H9 (cell line): ENCODE results near the gene RABGAP1. TPM values are rescaled to one million over a fixed set of nuclear protein-coding genes. Genes with fewer than 3 reads are reported as not detected.

Source experiments
- DNase-seq: peaks from one replicate; pipeline ENCODE4 v3.0.0-alpha.2; 2017
- H2AFZ ChIP-seq: one replicate; pipeline ENCODE4 v1.6.1; 2013; ENCODE audit warnings: mild to moderate bottlenecking, low read length, control low read depth, moderate library complexity
- H2AK5ac ChIP-seq: 2 replicates; pipeline ENCODE4 v1.6.1; 2013; ENCODE audit warnings: low read length, control low read depth, mixed read lengths; ENCODE audit not compliant: insufficient read length
- H2BK120ac ChIP-seq: one replicate; pipeline ENCODE4 v1.6.1; 2013; ENCODE audit warnings: low read depth, mild to moderate bottlenecking, low read length, control low read depth, inconsistent platforms; ENCODE audit not compliant: poor library complexity, severe bottlenecking
- H2BK12ac ChIP-seq: 2 replicates; pipeline ENCODE4 v1.6.1; 2013; ENCODE audit warnings: low read length, control low read depth, mixed read lengths, low read depth; ENCODE audit not compliant: insufficient read length
- H2BK15ac ChIP-seq: 2 replicates; pipeline ENCODE4 v1.6.1; 2013; ENCODE audit warnings: low read depth, low read length, control low read depth
- H2BK20ac ChIP-seq: one replicate; pipeline ENCODE4 v1.6.1; 2013; ENCODE audit warnings: low read depth, mild to moderate bottlenecking, low read length, control low read depth, inconsistent platforms; ENCODE audit not compliant: poor library complexity, severe bottlenecking
- H2BK5ac ChIP-seq: 2 replicates; pipeline ENCODE4 v1.6.1; 2013; ENCODE audit warnings: low read length, control low read depth, mixed read lengths; ENCODE audit not compliant: insufficient read length
- H3K14ac ChIP-seq: 2 replicates; pipeline ENCODE4 v1.6.1; 2013; ENCODE audit warnings: low read length, control low read depth; ENCODE audit not compliant: insufficient read depth
- H3K18ac ChIP-seq: 2 replicates; pipeline ENCODE4 v1.6.1; 2013; ENCODE audit warnings: low read depth, mild to moderate bottlenecking, mixed read lengths, low read length, control low read depth; ENCODE audit not compliant: insufficient read length
- H3K23ac ChIP-seq: 2 replicates; pipeline ENCODE4 v1.6.1; 2013; ENCODE audit warnings: low read length, control low read depth, mixed read lengths, low read depth; ENCODE audit not compliant: insufficient read length
- H3K23me2 ChIP-seq: 2 replicates; pipeline ENCODE4 v1.6.1; 2013; ENCODE audit warnings: low read depth, mild to moderate bottlenecking, mixed read lengths, low read length, control low read depth; ENCODE audit not compliant: insufficient read length, poor library complexity, severe bottlenecking
- H3K27ac ChIP-seq: 2 replicates; pipeline ENCODE4 v1.5.1; 2013; ENCODE audit warnings: low read length, control low read depth, mixed read lengths, low read depth; ENCODE audit not compliant: insufficient read length
- H3K27me3 ChIP-seq: 2 replicates; pipeline ENCODE4 v1.6.1; 2013; ENCODE audit warnings: low read length, control low read depth, inconsistent platforms; ENCODE audit not compliant: insufficient read depth
- H3K4ac ChIP-seq: 2 replicates; pipeline ENCODE4 v1.6.1; 2013; ENCODE audit warnings: low read depth, mild to moderate bottlenecking, control low read depth, inconsistent platforms, low read length, moderate library complexity
- H3K4me1 ChIP-seq: 2 replicates; pipeline ENCODE4 v1.6.1; 2013; ENCODE audit warnings: low read length, control low read depth, inconsistent platforms; ENCODE audit not compliant: insufficient read depth
- H3K4me2 ChIP-seq: 2 replicates; pipeline ENCODE4 v1.6.1; 2013; ENCODE audit warnings: low read length, control low read depth, mixed read lengths; ENCODE audit not compliant: insufficient read length, insufficient read depth
- H3K56ac ChIP-seq: 2 replicates; pipeline ENCODE4 v1.6.1; 2013; ENCODE audit warnings: low read depth, mild to moderate bottlenecking, mixed read lengths, low read length, control low read depth; ENCODE audit not compliant: insufficient read length
- H3K79me1 ChIP-seq: 2 replicates; pipeline ENCODE4 v1.6.1; 2013; ENCODE audit warnings: low read depth, mild to moderate bottlenecking, moderate library complexity, low read length, control low read depth, inconsistent platforms; ENCODE audit not compliant: insufficient read depth, poor library complexity, severe bottlenecking
- H3K79me2 ChIP-seq: 2 replicates; pipeline ENCODE4 v1.6.1; 2013; ENCODE audit warnings: low read length, control low read depth, inconsistent platforms; ENCODE audit not compliant: insufficient read depth
- H3K9ac ChIP-seq: 2 replicates; pipeline ENCODE4 v1.6.1; 2013; ENCODE audit warnings: low read length, control low read depth, mixed read lengths; ENCODE audit not compliant: insufficient read length; ENCODE audit errors: extremely low read depth
- H3K9me3 ChIP-seq: one replicate; pipeline ENCODE4 v1.6.1; 2013; ENCODE audit warnings: low read depth, low read length, inconsistent platforms; ENCODE audit not compliant: control insufficient read depth
- H3T11ph ChIP-seq: one replicate; pipeline ENCODE4 v1.6.1; 2013; ENCODE audit warnings: mild to moderate bottlenecking, low read length, control low read depth, inconsistent platforms
- H4K20me1 ChIP-seq: one replicate; pipeline ENCODE4 v1.6.1; 2013; ENCODE audit not compliant: control insufficient read depth, insufficient read length, insufficient read depth
- H4K5ac ChIP-seq: 2 replicates; pipeline ENCODE4 v1.6.1; 2013; ENCODE audit warnings: low read depth, mild to moderate bottlenecking, mixed read lengths, low read length, control low read depth; ENCODE audit not compliant: insufficient read length
- H4K8ac ChIP-seq: replicated peaks from 2 replicates; pipeline ENCODE4 v1.6.1; 2013; ENCODE audit warnings: low read length, control low read depth, mixed read lengths, low read depth; ENCODE audit not compliant: insufficient read length
- H4K91ac ChIP-seq: 2 replicates; pipeline ENCODE4 v1.6.1; 2013; ENCODE audit warnings: low read depth, mild to moderate bottlenecking, moderate library complexity, mixed read lengths, low read length, control low read depth; ENCODE audit not compliant: insufficient read length
- H3K27ac Mint-ChIP-seq, 3 experiments: 2 replicates in 2 of 3; 3 replicates in 1 of 3; pipeline ENCODE4 v1.8.0; 2020 to 2021; ENCODE audit warnings: mixed read lengths in 3 of 3, mild to moderate bottlenecking in 1 of 3, moderate library complexity in 1 of 3
- H3K27me3 Mint-ChIP-seq: 2 replicates; pipeline ENCODE4 v1.8.0; 2021; ENCODE audit warnings: low read depth, mild to moderate bottlenecking, moderate library complexity, mixed read lengths
- H3K36me3 Mint-ChIP-seq, 3 experiments: 2 replicates in 2 of 3; 3 replicates in 1 of 3; pipeline ENCODE4 v1.8.0; 2020 to 2021; ENCODE audit warnings: low read depth in 3 of 3, mixed read lengths in 3 of 3; ENCODE audit not compliant: insufficient read depth in 1 of 3
- H3K4me1 Mint-ChIP-seq, 2 experiments: 2 replicates each; pipeline ENCODE4 v1.8.0; 2020; ENCODE audit warnings: mixed read lengths in 2 of 2
- H3K4me3 Mint-ChIP-seq, 2 experiments: 2 replicates in 1 of 2; 3 replicates in 1 of 2; pipeline ENCODE4 v1.8.0; 2020 to 2021; ENCODE audit warnings: mild to moderate bottlenecking in 2 of 2, mixed read lengths in 2 of 2, moderate library complexity in 1 of 2
- H3K9me3 Mint-ChIP-seq, 2 experiments: 2 replicates in 1 of 2; 3 replicates in 1 of 2; pipeline ENCODE4 v1.8.0; 2020; ENCODE audit warnings: mild to moderate bottlenecking in 2 of 2, mixed read lengths in 2 of 2, moderate library complexity in 1 of 2
- CTCF ChIP-seq: fragments of 200-600 bp; sonication (generic); conservative IDR thresholded peaks from 3 replicates; pipeline ENCODE4 v1.8.0; 2021; ENCODE audit warnings: antibody characterized with exemption, mild to moderate bottlenecking
- WGBS: extraction: QIAGEN DNeasy Blood & Tissue Kit; methylation state at CpG from one replicate; pipeline ENCODE4 v1.1.7; 2013; ENCODE audit warnings: missing lambda C conversion rate, low lambda C conversion rate, mixed read lengths; ENCODE audit not compliant: insufficient read length; ENCODE audit errors: extremely low coverage; 5-methylcytosine and 5-hydroxymethylcytosine counted together
- total RNA-seq: library from RNA; stranded (reverse); gene quantifications from 2 replicates; pipeline ENCODE4 v1.2.1, GENCODE V29; 2021

The RABGAP1 gene
- total RNA-seq, 1 experiment from 2014 or later = 31.6 TPM

DNA sequence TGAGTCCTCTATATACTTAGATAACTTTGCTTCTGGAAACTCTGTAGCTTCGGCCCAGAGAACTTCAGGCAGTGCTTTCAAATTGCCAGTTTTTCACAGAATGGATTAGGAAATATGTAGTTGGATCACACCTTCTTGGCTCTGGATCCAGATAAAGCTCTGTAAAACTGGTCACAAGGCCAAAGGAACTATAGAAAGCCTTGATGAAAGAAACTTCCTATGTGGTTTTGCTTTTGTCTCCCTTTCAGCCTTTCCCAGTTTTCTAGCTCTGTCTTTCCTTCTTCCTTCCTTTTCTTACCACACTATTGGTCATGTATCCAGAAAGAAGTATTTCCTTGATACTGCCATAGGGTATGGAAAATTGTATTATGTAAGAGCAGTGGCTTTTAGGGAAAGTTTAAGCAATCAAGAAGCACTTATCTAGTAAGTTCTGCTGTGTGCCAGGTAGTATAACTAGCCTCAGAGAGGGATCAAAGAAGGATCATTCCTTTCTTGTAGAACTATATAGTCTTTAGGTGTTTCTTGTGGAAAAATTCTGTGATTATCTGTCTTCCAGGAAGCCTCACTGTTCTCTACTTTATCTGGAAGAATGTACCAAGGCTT, 98.9 kb downstream of the RABGAP1 start:
- no peak overlapping the region for H3T11ph ChIP-seq
- Mint-ChIP-seq H3K4me3 (no peak overlapping the region), H3K4me1 (no peaks in the 10 kb centered on the region), H3K9me3 (no peaks in the 10 kb centered on the region; a peak in 1 of 5 replicates), H3K27ac (no peak overlapping the region), H3K27me3 (no peaks in the 10 kb centered on the region), H3K36me3 (peaks cover 8 to 21% (median 20%) of the 10 kb centered on the region in 3 experiments)
- no peak overlapping the region for H3K9ac ChIP-seq
- H2BK15ac ChIP-seq = no peak overlapping the region
- no peak overlapping the region for H3K4ac ChIP-seq
- no peak overlapping the region for H2AFZ ChIP-seq
- no peak overlapping the region for H3K4me2 ChIP-seq
- H2AK5ac ChIP-seq = no peak overlapping the region
- H3K14ac ChIP-seq = no peak overlapping the region
- H2BK12ac ChIP-seq = no peak overlapping the region
- H2BK120ac ChIP-seq = no peak overlapping the region
- no peak for DNase-seq
- no peaks in the 10 kb centered on the region for H4K20me1 ChIP-seq
- no peaks in the 10 kb centered on the region for H3K4me1 ChIP-seq
- H3K23ac ChIP-seq = no peak overlapping the region
- no peak overlapping the region for H2BK20ac ChIP-seq
- TF ChIP-seq CTCF = no peak
- H3K27me3 ChIP-seq = no peaks in the 10 kb centered on the region
- no peaks in the 10 kb centered on the region for H3K23me2 ChIP-seq
- no peak overlapping the region for H3K18ac ChIP-seq
- no peaks in the 10 kb centered on the region for H3K79me2 ChIP-seq
- H4K91ac ChIP-seq = no peak overlapping the region
- no peak overlapping the region for H2BK5ac ChIP-seq
- H3K9me3 ChIP-seq = no peaks in the 10 kb centered on the region
- WGBS = no CpG with 5 or more reads among the region's 1 CpG
- H3K79me1 ChIP-seq = no peaks in the 10 kb centered on the region
- H3K56ac ChIP-seq = no peak overlapping the region
- H3K27ac ChIP-seq = no peak overlapping the region
- H4K8ac ChIP-seq = no peak overlapping the region
- H4K5ac ChIP-seq = no peak overlapping the region
